OCI-LY3 (cell line): ENCODE data around the gene DRD2.

Experiments
- EZH2phosphoT487 ChIP-seq: fragments of 200-600 bp; shearing (Covaris generic); IDR thresholded peaks from 2 replicates; pipeline ENCODE4 v1.6.1; 2018; ENCODE audit warnings: antibody characterized with exemption, mixed run types, low read depth
- TF ChIP-seq, protein P1 (sequence below): fragments of 200-600, 300-600 bp; sonication (generic); IDR thresholded peaks from 2 replicates; pipeline ENCODE4 v1.5.1; 2014; ENCODE audit warnings: antibody characterized with exemption, low read length, low read depth

DNA sequence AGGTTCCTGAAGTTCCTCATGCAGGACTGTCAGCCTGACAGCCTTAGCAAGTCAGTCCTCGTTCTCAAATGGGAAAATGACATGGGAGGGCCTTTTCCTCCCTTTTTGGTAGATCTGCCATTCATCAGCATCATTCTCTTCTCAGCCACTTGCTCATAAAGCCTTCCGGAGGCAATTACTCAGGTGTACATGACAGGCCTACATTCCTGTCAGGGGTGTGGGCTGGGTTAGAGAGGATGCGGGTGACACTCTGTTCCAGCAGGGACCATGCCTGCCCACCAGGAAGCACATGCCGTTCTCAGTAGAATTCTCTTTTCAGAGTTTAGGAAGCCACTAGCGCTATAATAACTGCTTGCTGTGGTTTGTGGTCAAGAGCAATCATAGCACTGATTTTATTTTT, 111.8 kb downstream of the DRD2 start:
- TF ChIP-seq, protein P1, sequence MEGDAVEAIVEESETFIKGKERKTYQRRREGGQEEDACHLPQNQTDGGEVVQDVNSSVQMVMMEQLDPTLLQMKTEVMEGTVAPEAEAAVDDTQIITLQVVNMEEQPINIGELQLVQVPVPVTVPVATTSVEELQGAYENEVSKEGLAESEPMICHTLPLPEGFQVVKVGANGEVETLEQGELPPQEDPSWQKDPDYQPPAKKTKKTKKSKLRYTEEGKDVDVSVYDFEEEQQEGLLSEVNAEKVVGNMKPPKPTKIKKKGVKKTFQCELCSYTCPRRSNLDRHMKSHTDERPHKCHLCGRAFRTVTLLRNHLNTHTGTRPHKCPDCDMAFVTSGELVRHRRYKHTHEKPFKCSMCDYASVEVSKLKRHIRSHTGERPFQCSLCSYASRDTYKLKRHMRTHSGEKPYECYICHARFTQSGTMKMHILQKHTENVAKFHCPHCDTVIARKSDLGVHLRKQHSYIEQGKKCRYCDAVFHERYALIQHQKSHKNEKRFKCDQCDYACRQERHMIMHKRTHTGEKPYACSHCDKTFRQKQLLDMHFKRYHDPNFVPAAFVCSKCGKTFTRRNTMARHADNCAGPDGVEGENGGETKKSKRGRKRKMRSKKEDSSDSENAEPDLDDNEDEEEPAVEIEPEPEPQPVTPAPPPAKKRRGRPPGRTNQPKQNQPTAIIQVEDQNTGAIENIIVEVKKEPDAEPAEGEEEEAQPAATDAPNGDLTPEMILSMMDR = no peak
- no peak for TF ChIP-seq EZH2phosphoT487
